Measurements from ENCODE around the gene BBS9. TPM values are rescaled to one million over a fixed set of nuclear protein-coding genes. Genes with fewer than 3 reads are reported as not detected.

Gene BBS9
- total RNA-seq, 2 donors from 2014 or later: 23.0 to 28.6 TPM

- DNase-seq (ENCODE audit: low spot score) (no peak), ATAC-seq (ENCODE audit: insufficient number of reproducible peaks, low FRiP score, low read depth) (no peak)
- H3K27ac ChIP-seq: no peak overlapping the region
- no peaks in the 10 kb centered on the region for H3K9me3 ChIP-seq
- no peak overlapping the region for H3K4me3 ChIP-seq
- peaks cover 0 to 9% of the 10 kb centered on the region in 2 donors for H3K4me1 ChIP-seq (ENCODE audit: control insufficient read depth in 1 of 2, low read depth in 2 of 2)
- no peak for TF ChIP-seq CTCF (IDR thresholded peaks at IDR 0.05)
- no peaks in the 10 kb centered on the region for H3K27me3 ChIP-seq (replicated peaks; ENCODE audit: insufficient read depth)
- no peaks in the 10 kb centered on the region for H3K36me3 ChIP-seq
Observed at GRCh38 chr7:33143996-33144718, 14.8 kb downstream of the BBS9 start.

- no peak for ATAC-seq (ENCODE audit: insufficient number of reproducible peaks, low FRiP score, low read depth)
Observed at GRCh38 chr7:33145156-33145555, 15.8 kb downstream of the BBS9 start.

GRCh38 chr7:33152087-33152486 is 22.7 kb downstream of the BBS9 start:
- H3K36me3 ChIP-seq: peaks cover 3% of the 10 kb centered on the region
- no peak for ATAC-seq (ENCODE audit: insufficient number of reproducible peaks, low FRiP score, low read depth)
- no peak overlapping the region for H3K4me3 ChIP-seq
- DNase-seq (ENCODE audit: low spot score): no peak
- H3K4me1 ChIP-seq (ENCODE audit: control insufficient read depth in 1 of 2, low read depth in 2 of 2): no peaks in the 10 kb centered on the region
- TF ChIP-seq CTCF (IDR thresholded peaks at IDR 0.05): no peak
- no peaks in the 10 kb centered on the region for H3K9me3 ChIP-seq
- H3K27ac ChIP-seq: no peak overlapping the region
- H3K27me3 ChIP-seq (replicated peaks; ENCODE audit: insufficient read depth): no peaks in the 10 kb centered on the region

More at GRCh38 chr7:33145156-33145555, 15.8 kb downstream of the BBS9 start:
- H3K27ac ChIP-seq: no peak overlapping the region
- no peak overlapping the region for H3K4me3 ChIP-seq
- H3K4me1 ChIP-seq (ENCODE audit: control insufficient read depth in 1 of 2, low read depth in 2 of 2): peaks cover 0 to 9% of the 10 kb centered on the region in 2 donors
- DNase-seq (ENCODE audit: low spot score): no peak
- H3K27me3 ChIP-seq (replicated peaks; ENCODE audit: insufficient read depth): no peaks in the 10 kb centered on the region
- H3K36me3 ChIP-seq: no peaks in the 10 kb centered on the region
- TF ChIP-seq CTCF (IDR thresholded peaks at IDR 0.05): no peak
- no peaks in the 10 kb centered on the region for H3K9me3 ChIP-seq

- no peaks in the 10 kb centered on the region for H3K27me3 ChIP-seq (replicated peaks; ENCODE audit: insufficient read depth)
- no peak overlapping the region for H3K4me3 ChIP-seq
- H3K27ac ChIP-seq: no peak overlapping the region
- no peak for DNase-seq (ENCODE audit: low spot score)
- no peak for TF ChIP-seq CTCF (IDR thresholded peaks at IDR 0.05)
- H3K4me1 ChIP-seq (ENCODE audit: control insufficient read depth in 1 of 2, low read depth in 2 of 2): no peaks in the 10 kb centered on the region
- peaks cover 3% of the 10 kb centered on the region for H3K36me3 ChIP-seq
- no peaks in the 10 kb centered on the region for H3K9me3 ChIP-seq
- ATAC-seq (ENCODE audit: insufficient number of reproducible peaks, low FRiP score, low read depth): no peak
Observed at GRCh38 chr7:33155811-33156210, 26.4 kb downstream of the BBS9 start.

GRCh38 chr7:33156441-33156840 is 27.1 kb downstream of the BBS9 start:
- no peak overlapping the region for H3K27ac ChIP-seq
- H3K27me3 ChIP-seq (replicated peaks; ENCODE audit: insufficient read depth): no peaks in the 10 kb centered on the region
- no peak for DNase-seq (ENCODE audit: low spot score)
- no peak overlapping the region for H3K4me3 ChIP-seq
- no peak for ATAC-seq (ENCODE audit: insufficient number of reproducible peaks, low FRiP score, low read depth)
- H3K9me3 ChIP-seq: no peaks in the 10 kb centered on the region
- no peak for TF ChIP-seq CTCF (IDR thresholded peaks at IDR 0.05)
- H3K36me3 ChIP-seq: peaks cover 3% of the 10 kb centered on the region
- no peaks in the 10 kb centered on the region for H3K4me1 ChIP-seq (ENCODE audit: control insufficient read depth in 1 of 2, low read depth in 2 of 2)

Data from thoracic aorta (tissue), 2 donors.